ENCODE data around the gene TRAPPC2B. TPM values are rescaled to one million over a fixed set of nuclear protein-coding genes. Genes with fewer than 3 reads are reported as not detected.

TRAPPC2B gene
- total RNA-seq, 1 experiment from 2014 or later, result 3.9 TPM

DNA sequence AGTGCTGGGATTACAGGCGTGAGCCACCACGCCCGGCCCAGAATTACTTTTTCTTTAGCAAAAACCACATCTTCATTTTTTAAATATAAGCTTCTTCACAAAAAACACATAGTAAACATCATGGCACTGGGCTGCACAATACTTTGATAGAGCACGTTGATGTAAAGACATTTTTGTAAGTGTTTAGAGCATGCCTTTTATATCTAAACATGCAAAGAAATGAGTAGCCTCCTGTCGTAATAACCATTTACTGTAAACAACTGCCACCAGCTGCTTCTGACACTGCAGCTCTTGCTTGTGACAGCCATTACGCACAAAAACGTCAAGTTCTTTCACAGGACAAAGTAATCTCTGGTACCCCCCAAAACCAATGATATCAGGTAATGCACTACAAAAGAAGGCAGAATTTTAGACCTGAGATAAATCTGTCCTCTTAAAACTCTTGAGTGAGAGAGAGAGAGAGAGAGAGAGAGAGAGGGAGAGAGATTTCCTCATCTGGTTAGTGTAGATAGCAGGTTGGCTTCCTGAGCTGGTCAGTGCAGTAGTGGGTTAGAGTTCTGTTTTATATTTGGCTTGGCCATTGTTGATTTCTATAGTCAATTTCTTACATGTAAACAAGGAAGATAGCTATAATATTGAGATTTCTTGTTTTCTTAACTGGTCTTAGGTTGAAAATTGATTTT, 19.6 kb downstream of the TRAPPC2B start:
- no peaks in the 10 kb centered on the region for H3K4me1 ChIP-seq (ENCODE audit: control insufficient read depth in 1 of 2, insufficient read depth in 2 of 2, low read length in 2 of 2)
- peaks cover 8 to 11% of the 10 kb centered on the region in 2 experiments; a peak in 3 of 4 replicates for H3K9me3 ChIP-seq (ENCODE audit: control insufficient read depth in 1 of 2, insufficient read depth in 1 of 2, low read depth in 1 of 2, low read length in 2 of 2)
- H3K79me2 ChIP-seq (ENCODE audit: insufficient read depth, low read length), result no peaks in the 10 kb centered on the region
- H3K36me3 ChIP-seq (ENCODE audit: control insufficient read depth in 1 of 2, insufficient read depth in 2 of 2, low read length in 2 of 2), result 0 out of 4 replicates have a peak, but pooled peaks cover 0 to under 1% of the 10 kb centered on the region in 2 experiments
- no peaks in the 10 kb centered on the region for H4K20me1 ChIP-seq (ENCODE audit: insufficient read depth)
- intact Hi-C loops (cut with micrococcal nuclease), result no loop called here
- H2AFZ ChIP-seq (ENCODE audit: low read depth, low read length, poor library complexity, severe bottlenecking), result no peak overlapping the region
- ChIA-PET RAD21 (ENCODE audit: low non-redundant PET in 1 of 2, low total read pairs in 2 of 2, uncharacterized antibody in 2 of 2, unreplicated experiment in 2 of 2) (no interaction called here), POLR2A (interaction anchor here (1.5 kb wide), 1 partner anchor 15 kb away, joined by 4 read pairs; no protein-coding TSS in a partner anchor), CTCF (no interaction called here)
- DNase-seq (ENCODE audit: low read depth, low spot score) (no peak), ATAC-seq (no peak)
- TF ChIP-seq YY1 (IDR thresholded peaks at IDR 0.05; ENCODE audit: extremely low read depth, insufficient replicate concordance, low read depth, low read length), result no peak
- no peak for TF ChIP-seq ZNF274 (IDR thresholded peaks at IDR 0.05; ENCODE audit: low read depth, low read length)
- TF ChIP-seq ZFX (IDR thresholded peaks at IDR 0.05), result no peak
- TF ChIP-seq ATF3 (IDR thresholded peaks at IDR 0.05), result no peak
- no peak for TF ChIP-seq FOSL1 (IDR thresholded peaks at IDR 0.05; ENCODE audit: low read depth)
- no peak overlapping the region for H3K4me2 ChIP-seq (ENCODE audit: low read length)
- no TSS peak for BruUV-seq (replicated peaks)
- no peak overlapping the region for H3K9ac ChIP-seq (ENCODE audit: low read length)
- no peaks in the 10 kb centered on the region for H3K27me3 ChIP-seq (ENCODE audit: insufficient read depth, low read length)
- H3K4me3 ChIP-seq (replicated peaks in 1 of 2; ENCODE audit: low read depth in 1 of 2, low read length in 2 of 2), result no peak overlapping the region
- no peaks in the 10 kb centered on the region for H3K9me2 ChIP-seq (ENCODE audit: insufficient read depth)
- H3K27ac ChIP-seq (ENCODE audit: low read depth, low read length), result no peak overlapping the region

DNA sequence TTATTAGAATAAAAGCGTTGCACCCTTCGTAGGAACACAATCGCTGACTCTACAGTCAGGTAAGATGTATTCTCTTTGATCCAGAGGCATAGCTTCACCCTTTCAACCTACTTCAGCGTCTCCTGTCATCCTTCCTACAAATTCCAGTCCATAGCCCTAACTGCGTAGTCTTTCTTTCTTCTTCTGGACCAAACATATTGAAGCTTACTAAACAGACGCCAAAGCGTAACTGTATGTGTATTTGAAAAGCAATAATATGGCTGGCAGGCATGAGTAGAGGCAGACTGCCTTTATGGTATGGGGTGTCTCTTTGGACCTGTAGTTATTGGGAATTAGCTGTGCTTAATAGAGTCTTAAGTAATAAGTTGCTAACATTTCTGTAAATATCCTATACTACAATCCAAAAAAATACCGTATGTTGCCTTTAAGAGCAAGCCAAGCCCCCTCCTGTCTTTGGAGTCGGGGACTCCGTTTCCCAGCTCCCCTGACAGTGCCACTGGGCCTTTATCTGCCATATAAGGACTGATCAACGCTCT, 25.9 kb downstream of the TRAPPC2B start:
- Histone ChIP-seq H3K27ac (ENCODE audit: low read depth, low read length) (peak overlapping the region; percentile 37; the same call in 1 of the 2 replicates), H3K4me2 (ENCODE audit: low read length) (peak overlapping the region; percentile 90), H3K4me1 (ENCODE audit: control insufficient read depth in 1 of 2, insufficient read depth in 2 of 2, low read length in 2 of 2) (peaks cover 6 to 16% of the 10 kb centered on the region in 2 experiments; a peak in 2 of 4 replicates), H3K9me2 (ENCODE audit: insufficient read depth) (no peaks in the 10 kb centered on the region), H3K9ac (ENCODE audit: low read length) (peak overlapping the region; percentile 79), H3K36me3 (ENCODE audit: control insufficient read depth in 1 of 2, insufficient read depth in 2 of 2, low read length in 2 of 2) (no peaks in the 10 kb centered on the region), H2AFZ (ENCODE audit: low read depth, low read length, poor library complexity, severe bottlenecking) (peak overlapping the region; percentile 69), H4K20me1 (ENCODE audit: insufficient read depth) (no peaks in the 10 kb centered on the region), H3K9me3 (ENCODE audit: control insufficient read depth in 1 of 2, insufficient read depth in 1 of 2, low read depth in 1 of 2, low read length in 2 of 2) (no peaks in the 10 kb centered on the region), H3K27me3 (ENCODE audit: insufficient read depth, low read length) (no peaks in the 10 kb centered on the region), H3K79me2 (ENCODE audit: insufficient read depth, low read length) (peaks cover 22% of the 10 kb centered on the region), H3K4me3 (replicated peaks in 1 of 2; ENCODE audit: low read depth in 1 of 2, low read length in 2 of 2) (peak overlapping the region; percentile 73 to 85)
- DNase-seq (ENCODE audit: low read depth, low spot score) (no peak), ATAC-seq (no peak)
- TF ChIP-seq TCF7L2 (IDR thresholded peaks at IDR 0.05; ENCODE audit: borderline replicate concordance, extremely low read depth, insufficient read depth, insufficient read length) (no peak), SRF (IDR thresholded peaks at IDR 0.05; ENCODE audit: low read depth) (peak; percentile 100)
- CTCF ChIA-PET, result no interaction called here
- TSS peak; percentile 64 for BruUV-seq (replicated peaks)
- RAD21 ChIA-PET (ENCODE audit: low non-redundant PET in 1 of 2, low total read pairs in 2 of 2, uncharacterized antibody in 2 of 2, unreplicated experiment in 2 of 2), result interaction anchor here in 1 of 2 experiments (0.9 kb wide), 1 partner anchor 17 kb away, joined by 7 read pairs; no protein-coding TSS in a partner anchor
- POLR2A ChIA-PET, result interaction anchor here (1.0 kb wide), 3 partner anchors 26 to 46 kb away, joined by 3 to 5 read pairs (median 4); partner anchors contain the start of genes TRAPPC2B, ZNF304, ZNF547 and ZNF749
- intact Hi-C loops (cut with micrococcal nuclease), result loop anchor here (1.0 kb wide), 1 partner anchor 26 kb away; the partner anchor contains the start of genes TRAPPC2B and ZNF547

Data from HCT116 (cell line).